ENCODE results near the gene GPRIN2.
"Not testable (repeated sequence)": the region's sequence is repeated elsewhere in the genome, so short reads cannot be mapped to it uniquely, and the experiment has no call there.

The GPRIN2 gene

DNA sequence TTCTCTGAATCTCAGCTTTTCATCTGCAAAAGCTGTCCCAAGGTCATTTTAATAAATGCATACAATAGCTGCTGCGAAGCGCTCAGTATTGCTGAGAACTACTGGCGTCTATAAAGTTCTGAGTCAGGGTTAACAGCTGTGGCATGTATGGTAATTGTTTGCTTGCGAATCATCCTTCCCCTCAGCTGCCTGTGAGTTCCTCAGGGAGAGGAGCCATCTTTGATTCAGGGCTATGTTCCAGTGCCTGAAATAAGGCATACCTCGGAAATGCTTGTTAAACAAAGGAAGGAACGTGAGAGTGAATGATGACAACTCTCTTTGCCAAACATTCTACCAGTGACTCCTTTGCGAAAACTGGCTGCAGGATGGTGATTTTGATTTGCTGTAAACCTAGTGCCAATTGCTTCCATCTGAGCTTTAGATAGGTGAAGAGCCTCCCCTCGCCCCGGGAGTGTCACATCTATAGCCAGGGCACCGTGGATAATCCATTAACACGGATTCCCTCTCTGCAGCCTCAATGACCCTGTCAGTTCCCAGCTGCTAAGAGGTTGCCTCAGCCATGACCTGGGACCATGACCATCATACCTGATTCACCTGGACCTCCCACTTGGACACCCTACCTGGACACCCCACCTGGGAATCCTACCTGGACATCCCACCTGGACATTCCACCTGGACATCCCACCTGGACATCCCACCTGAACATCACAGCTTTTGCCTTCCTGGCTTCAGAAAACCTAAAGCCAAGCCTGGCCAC, 39.6 kb downstream of the GPRIN2 start:
- TF ChIP-seq, protein P1, sequence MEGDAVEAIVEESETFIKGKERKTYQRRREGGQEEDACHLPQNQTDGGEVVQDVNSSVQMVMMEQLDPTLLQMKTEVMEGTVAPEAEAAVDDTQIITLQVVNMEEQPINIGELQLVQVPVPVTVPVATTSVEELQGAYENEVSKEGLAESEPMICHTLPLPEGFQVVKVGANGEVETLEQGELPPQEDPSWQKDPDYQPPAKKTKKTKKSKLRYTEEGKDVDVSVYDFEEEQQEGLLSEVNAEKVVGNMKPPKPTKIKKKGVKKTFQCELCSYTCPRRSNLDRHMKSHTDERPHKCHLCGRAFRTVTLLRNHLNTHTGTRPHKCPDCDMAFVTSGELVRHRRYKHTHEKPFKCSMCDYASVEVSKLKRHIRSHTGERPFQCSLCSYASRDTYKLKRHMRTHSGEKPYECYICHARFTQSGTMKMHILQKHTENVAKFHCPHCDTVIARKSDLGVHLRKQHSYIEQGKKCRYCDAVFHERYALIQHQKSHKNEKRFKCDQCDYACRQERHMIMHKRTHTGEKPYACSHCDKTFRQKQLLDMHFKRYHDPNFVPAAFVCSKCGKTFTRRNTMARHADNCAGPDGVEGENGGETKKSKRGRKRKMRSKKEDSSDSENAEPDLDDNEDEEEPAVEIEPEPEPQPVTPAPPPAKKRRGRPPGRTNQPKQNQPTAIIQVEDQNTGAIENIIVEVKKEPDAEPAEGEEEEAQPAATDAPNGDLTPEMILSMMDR (IDR thresholded peaks at IDR 0.05; ENCODE audit: insufficient read depth, low read depth, low read length, missing control alignments), result no peak
- H3K4me3 ChIP-seq (ENCODE audit: low read depth, low read length), result no peak overlapping the region
- no peak for DNase-seq (ENCODE audit: low read depth)

DNA sequence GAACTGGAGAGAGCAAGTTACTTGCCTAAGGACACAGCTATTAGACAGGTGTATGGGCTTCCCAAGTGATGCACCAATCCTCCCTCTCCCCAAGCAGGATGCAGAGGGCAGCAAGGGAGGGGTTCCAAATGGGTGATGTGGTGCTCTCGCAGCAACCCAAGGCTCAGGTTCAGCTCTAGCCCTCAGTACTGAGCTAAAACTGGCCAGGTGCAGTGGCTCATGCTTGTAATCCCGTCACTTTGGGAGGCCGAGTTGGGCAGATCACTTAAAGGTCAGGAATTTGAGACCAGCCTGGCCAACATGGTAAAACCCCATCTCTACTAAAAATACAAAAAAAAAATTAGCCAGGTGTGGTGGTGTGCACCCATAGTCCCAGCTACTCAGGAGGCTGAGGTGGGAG, 40.7 kb downstream of the GPRIN2 start:
- TF ChIP-seq, protein P1 (IDR thresholded peaks at IDR 0.05; ENCODE audit: insufficient read depth, low read depth, low read length, missing control alignments), result no peak
- DNase-seq (ENCODE audit: low read depth), result no peak
- H3K4me3 ChIP-seq (ENCODE audit: low read depth, low read length), result no peak overlapping the region

DNA sequence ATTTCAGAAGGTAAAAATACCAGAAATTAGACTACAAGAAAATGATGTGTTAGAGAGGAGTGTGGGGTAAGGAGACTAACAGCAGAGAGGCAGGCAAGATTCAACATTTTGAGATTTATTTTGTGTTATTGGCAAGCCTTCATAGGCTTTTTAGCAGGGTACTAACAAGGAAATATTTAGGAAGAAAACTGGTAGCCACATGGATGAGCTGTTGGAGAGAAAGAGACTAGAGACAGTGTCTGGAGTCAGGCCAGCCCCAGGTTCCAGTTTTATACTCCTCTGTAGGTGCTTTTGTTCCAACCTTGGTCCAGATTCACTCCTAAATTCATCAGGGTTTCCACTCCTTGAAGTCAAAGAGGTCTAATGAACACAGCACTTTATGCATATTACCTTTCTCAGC, 41.1 kb downstream of the GPRIN2 start:
- TF ChIP-seq, protein P1 (IDR thresholded peaks at IDR 0.05; ENCODE audit: insufficient read depth, low read depth, low read length, missing control alignments), result no peak
- no peak for DNase-seq (ENCODE audit: low read depth)
- H3K4me3 ChIP-seq (ENCODE audit: low read depth, low read length), result no peak overlapping the region

DNA sequence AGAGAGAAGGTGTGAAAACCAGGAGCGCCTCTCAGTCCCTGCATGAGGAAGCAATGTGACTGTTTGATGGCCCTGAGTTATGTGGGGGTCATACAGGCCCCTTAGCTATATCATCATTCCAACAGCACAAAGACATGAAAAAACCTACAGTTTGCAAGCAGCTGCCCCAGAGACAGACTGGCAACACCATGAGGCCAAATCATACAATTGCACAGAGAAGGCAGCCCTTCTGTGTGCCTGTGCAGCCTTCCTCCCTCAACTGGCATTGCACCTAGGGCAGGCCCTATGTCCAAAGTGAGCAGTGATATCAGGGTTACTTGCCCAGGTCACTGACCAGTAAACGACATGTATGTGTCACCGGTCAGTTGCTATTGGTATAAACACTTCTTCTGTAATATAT, 41.6 kb downstream of the GPRIN2 start:
- TF ChIP-seq, protein P1 (IDR thresholded peaks at IDR 0.05; ENCODE audit: insufficient read depth, low read depth, low read length, missing control alignments), result no peak
- DNase-seq (ENCODE audit: low read depth), result no peak
- no peak overlapping the region for H3K4me3 ChIP-seq (ENCODE audit: low read depth, low read length)

DNA sequence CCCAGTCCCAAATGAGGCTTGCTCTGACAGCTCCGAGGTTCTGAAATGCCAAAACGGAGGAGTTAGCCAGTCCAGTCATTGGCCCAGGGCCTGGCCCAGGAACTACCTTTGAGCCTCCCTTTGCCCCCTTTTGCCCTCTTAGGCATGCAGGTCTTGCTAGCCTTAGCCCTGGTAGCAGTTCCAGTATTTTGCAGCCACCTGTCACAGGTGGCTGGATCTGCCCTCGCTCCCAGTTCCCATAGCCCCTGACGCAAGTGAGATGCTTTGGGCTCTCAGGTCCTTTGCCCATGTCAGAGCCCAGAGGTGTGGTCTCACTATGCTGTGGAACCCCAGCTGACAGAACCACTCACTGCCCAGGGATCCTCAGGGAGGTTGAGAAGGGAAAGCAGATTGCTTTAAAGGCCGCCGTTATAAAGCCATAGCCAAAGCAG, 42.0 kb downstream of the GPRIN2 start:
- TF ChIP-seq, protein P1 (IDR thresholded peaks at IDR 0.05; ENCODE audit: insufficient read depth, low read depth, low read length, missing control alignments), result no peak
- DNase-seq (ENCODE audit: low read depth), result no peak
- H3K4me3 ChIP-seq (ENCODE audit: low read depth, low read length), result no peak overlapping the region

DNA sequence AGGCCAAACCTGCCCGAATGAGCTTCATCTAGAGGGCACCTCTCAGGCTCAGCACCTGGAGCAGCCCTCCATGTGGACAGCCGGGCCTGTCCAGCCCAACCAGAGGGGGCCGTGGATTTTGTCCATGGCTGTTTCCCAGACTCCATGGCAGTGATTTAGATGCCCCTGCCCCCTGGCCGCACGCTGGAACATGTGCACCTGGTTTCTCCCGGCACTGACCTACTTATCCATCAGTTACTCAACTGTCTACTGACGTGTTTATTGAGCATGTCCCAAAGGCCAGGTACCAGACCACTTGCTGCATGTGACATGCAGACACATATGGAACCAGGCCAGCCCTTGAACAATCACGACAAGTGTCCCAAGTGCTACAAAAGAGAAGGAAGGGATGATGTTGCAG, 43.1 kb downstream of the GPRIN2 start:
- not testable (repeated sequence) for DNase-seq (ENCODE audit: low read depth); H3K4me3 ChIP-seq (ENCODE audit: low read depth, low read length)

DNA sequence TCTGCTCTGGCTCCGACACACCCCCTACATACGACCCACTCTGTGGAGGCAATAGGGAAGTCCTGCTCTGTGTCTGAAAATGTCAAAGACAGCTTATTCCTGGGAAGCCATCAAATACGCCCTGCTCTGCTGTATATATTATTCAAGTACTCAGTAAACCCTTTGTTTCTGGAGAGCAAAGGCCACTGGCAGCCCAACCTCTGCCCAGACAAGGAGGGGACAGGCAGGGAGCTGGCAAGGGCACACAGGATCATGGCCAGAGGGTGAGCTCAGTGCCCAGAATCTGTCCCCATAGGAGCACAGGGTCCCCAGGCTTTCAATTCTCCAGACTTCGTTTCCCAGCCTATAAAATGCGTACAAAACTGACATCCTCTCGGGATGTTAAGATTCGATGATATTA, 43.7 kb downstream of the GPRIN2 start:
- not testable (repeated sequence) for H3K4me3 ChIP-seq (ENCODE audit: low read depth, low read length); DNase-seq (ENCODE audit: low read depth)

DNA sequence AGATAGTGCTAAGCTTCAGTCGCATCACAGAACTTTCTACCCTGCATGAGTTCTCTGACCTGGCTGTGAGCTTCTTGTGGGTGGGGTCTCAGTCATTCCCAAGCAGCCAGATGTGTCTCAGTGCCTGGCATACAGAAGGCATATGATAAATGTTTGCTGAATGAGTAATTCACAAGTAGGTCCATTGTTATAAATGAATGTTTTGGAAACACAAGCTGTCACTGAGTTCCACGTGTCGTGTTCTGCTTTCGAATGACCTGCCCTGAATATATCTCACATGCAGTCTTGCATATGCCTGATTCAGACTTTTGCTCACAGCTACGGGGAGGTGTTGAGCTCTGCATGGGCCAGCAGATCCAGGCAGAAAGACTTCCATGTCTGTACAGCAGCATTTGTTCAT, 44.5 kb downstream of the GPRIN2 start:
- not testable (repeated sequence) for DNase-seq (ENCODE audit: low read depth); H3K4me3 ChIP-seq (ENCODE audit: low read depth, low read length)

Measured in GM12865 (cell line).